ENCODE measurements around the gene MRPL49.

The MRPL49 gene

GRCh38 chr11:65087827-65088226 lies 34.3 kb upstream of the MRPL49 start:
- peaks cover 18% of the 10 kb centered on the region for H3K4me1 ChIP-seq (ENCODE audit: low read length)
- no peak overlapping the region for H3K4me2 ChIP-seq (ENCODE audit: low read length)
- TF ChIP-seq EZH2phosphoT487 (IDR thresholded peaks at IDR 0.05; ENCODE audit: low read depth) (no peak), CTCF (IDR thresholded peaks at IDR 0.05; ENCODE audit: low read depth, low read length) (no peak)
- H3K9me3 ChIP-seq (ENCODE audit: insufficient read depth, low read length) = no peaks in the 10 kb centered on the region
- H3K36me3 ChIP-seq (replicated peaks; ENCODE audit: low read depth, low read length) = peaks cover 31% of the 10 kb centered on the region
- peaks cover 2% of the 10 kb centered on the region; the same call in 1 of the 2 replicates for H4K20me1 ChIP-seq (ENCODE audit: insufficient read depth, low read length)
- H2AFZ ChIP-seq (ENCODE audit: low read depth, low read length) = no peak overlapping the region
- no peaks in the 10 kb centered on the region for H3K27me3 ChIP-seq (ENCODE audit: low read depth, low read length)
- peaks cover 28% of the 10 kb centered on the region for H3K79me2 ChIP-seq (ENCODE audit: low read length)
- no peak overlapping the region for H3K4me3 ChIP-seq (ENCODE audit: low read length)
- no peak overlapping the region for H3K9ac ChIP-seq (ENCODE audit: low read length)
- no peak overlapping the region for H3K27ac ChIP-seq (ENCODE audit: low read length)

- no peaks in the 10 kb centered on the region for H4K20me1 ChIP-seq (ENCODE audit: insufficient read depth, low read length)
- H3K36me3 ChIP-seq (replicated peaks; ENCODE audit: low read depth, low read length) = peaks cover 26% of the 10 kb centered on the region
- TF ChIP-seq EZH2phosphoT487 (IDR thresholded peaks at IDR 0.05; ENCODE audit: low read depth) = no peak
- TF ChIP-seq CTCF (IDR thresholded peaks at IDR 0.05; ENCODE audit: low read depth, low read length) = no peak
- H3K79me2 ChIP-seq (ENCODE audit: low read length) = peaks cover 13% of the 10 kb centered on the region
- no peaks in the 10 kb centered on the region for H3K27me3 ChIP-seq (ENCODE audit: low read depth, low read length)
- H2AFZ ChIP-seq (ENCODE audit: low read depth, low read length) = no peak overlapping the region
- no peak overlapping the region for H3K9ac ChIP-seq (ENCODE audit: low read length)
- H3K4me3 ChIP-seq (ENCODE audit: low read length) = no peak overlapping the region
- no peak overlapping the region for H3K27ac ChIP-seq (ENCODE audit: low read length)
- H3K9me3 ChIP-seq (ENCODE audit: insufficient read depth, low read length) = no peaks in the 10 kb centered on the region
- peaks cover 15% of the 10 kb centered on the region for H3K4me1 ChIP-seq (ENCODE audit: low read length)
- H3K4me2 ChIP-seq (ENCODE audit: low read length) = no peak overlapping the region
Observed at GRCh38 chr11:65089621-65090020, 32.5 kb upstream of the MRPL49 start.

GRCh38 chr11:65090628-65091027 lies 31.5 kb upstream of the MRPL49 start:
- Histone ChIP-seq H3K9ac (ENCODE audit: low read length) (no peak overlapping the region), H2AFZ (ENCODE audit: low read depth, low read length) (no peak overlapping the region), H3K9me3 (ENCODE audit: insufficient read depth, low read length) (no peaks in the 10 kb centered on the region), H3K27ac (ENCODE audit: low read length) (no peak overlapping the region), H3K27me3 (ENCODE audit: low read depth, low read length) (no peaks in the 10 kb centered on the region), H3K4me1 (ENCODE audit: low read length) (peaks cover 12% of the 10 kb centered on the region), H3K79me2 (ENCODE audit: low read length) (peaks cover 3% of the 10 kb centered on the region), H3K36me3 (replicated peaks; ENCODE audit: low read depth, low read length) (peaks cover 20% of the 10 kb centered on the region), H3K4me3 (ENCODE audit: low read length) (no peak overlapping the region), H4K20me1 (ENCODE audit: insufficient read depth, low read length) (no peaks in the 10 kb centered on the region), H3K4me2 (ENCODE audit: low read length) (no peak overlapping the region)
- no peak for TF ChIP-seq CTCF (IDR thresholded peaks at IDR 0.05; ENCODE audit: low read depth, low read length)
- TF ChIP-seq EZH2phosphoT487 (IDR thresholded peaks at IDR 0.05; ENCODE audit: low read depth) = no peak

- Histone ChIP-seq H3K9me3 (ENCODE audit: insufficient read depth, low read length) (no peaks in the 10 kb centered on the region), H3K4me2 (ENCODE audit: low read length) (peak overlapping the region; percentile 91), H3K4me3 (ENCODE audit: low read length) (peak overlapping the region; percentile 87), H2AFZ (ENCODE audit: low read depth, low read length) (peak overlapping the region; percentile 100), H3K9ac (ENCODE audit: low read length) (peak overlapping the region; percentile 58; the same call in 1 of the 2 replicates), H3K36me3 (replicated peaks; ENCODE audit: low read depth, low read length) (peaks cover 8% of the 10 kb centered on the region), H4K20me1 (ENCODE audit: insufficient read depth, low read length) (peaks cover 3% of the 10 kb centered on the region; the same call in 1 of the 2 replicates), H3K79me2 (ENCODE audit: low read length) (peaks cover 27% of the 10 kb centered on the region), H3K27me3 (ENCODE audit: low read depth, low read length) (no peaks in the 10 kb centered on the region), H3K4me1 (ENCODE audit: low read length) (peaks cover 21% of the 10 kb centered on the region), H3K27ac (ENCODE audit: low read length) (peak overlapping the region; percentile 74)
- TF ChIP-seq EZH2phosphoT487 (IDR thresholded peaks at IDR 0.05; ENCODE audit: low read depth) = no peak
- no peak for TF ChIP-seq CTCF (IDR thresholded peaks at IDR 0.05; ENCODE audit: low read depth, low read length)
Observed at GRCh38 chr11:65095427-65095826, 26.7 kb upstream of the MRPL49 start.

All from OCI-LY3 (cell line).